GM19240 (cell line): ENCODE data around the gene FBRSL1.

Experiments
- DNase-seq: peaks from one replicate; pipeline ENCODE4 v3.0.0; 2011; ENCODE audit warnings: low spot score; ENCODE audit not compliant: insufficient read length

FBRSL1 gene

DNA sequence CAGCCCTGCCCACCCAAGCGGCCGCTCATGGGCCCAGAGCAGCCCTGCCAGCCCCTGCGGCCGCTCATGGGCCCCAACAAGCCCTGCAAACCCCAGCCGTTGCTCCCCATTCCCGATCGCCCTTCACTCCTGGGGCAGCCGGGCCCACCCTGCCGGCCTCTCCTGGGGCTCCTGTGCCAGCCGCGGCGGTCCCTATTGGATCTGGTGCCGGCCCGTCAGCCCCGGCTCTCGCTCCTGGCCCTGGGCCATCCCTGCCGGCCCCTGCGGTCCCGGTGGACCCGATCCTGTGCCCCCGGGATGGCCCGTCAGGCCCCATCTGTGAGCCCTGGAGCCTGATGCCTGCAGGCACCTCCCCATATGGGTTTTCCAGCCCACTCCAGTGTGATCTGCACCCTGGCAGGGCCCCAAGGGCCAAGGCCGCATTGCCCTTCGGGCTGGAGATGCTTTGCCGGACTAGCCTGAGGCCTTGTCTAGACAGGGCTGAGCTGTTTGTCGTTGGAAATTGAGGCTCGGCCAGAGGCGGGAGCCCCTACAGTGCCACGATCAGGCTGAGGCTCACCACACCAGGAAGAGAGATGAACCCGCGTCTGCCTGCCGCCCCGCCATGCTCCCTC is 20.3 kb downstream of the FBRSL1 start:
- no peak for DNase-seq

DNA sequence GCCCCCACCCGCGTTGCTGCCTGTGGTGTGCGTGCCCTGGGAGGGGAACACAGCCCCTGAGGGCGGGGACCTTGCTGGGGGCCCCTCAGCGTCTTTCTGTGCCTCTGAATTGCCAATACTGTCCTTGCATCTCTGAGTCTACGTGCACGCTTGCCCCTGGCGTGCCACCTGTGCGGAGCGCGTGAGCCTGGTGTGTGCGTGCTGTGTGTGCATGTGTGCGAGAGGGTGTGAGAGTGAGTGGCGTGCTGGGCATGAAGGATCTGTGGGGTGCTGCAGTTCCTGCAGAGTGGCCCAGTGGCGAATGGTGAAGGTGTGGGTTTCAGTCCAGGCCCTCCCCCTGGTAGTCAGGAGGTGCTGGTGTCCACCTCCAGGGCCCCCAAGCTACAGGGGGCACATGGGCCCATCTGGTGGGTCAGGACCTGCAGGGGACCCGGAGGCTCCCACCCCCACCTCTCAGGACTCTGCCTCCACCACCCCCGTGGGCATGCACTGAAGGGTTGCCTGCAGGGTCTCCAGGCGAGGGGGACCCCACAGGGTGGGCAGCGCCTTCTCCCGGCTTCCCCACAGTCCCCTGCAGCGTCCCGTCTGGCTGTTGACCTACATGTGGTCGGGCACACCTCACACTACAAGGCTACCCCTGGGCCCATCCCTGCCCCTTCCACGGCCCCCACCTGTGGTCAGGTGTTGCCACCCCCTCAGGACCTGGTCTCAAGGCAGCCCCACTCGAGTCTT is 21.0 kb downstream of the FBRSL1 start:
- DNase-seq = no peak

DNA sequence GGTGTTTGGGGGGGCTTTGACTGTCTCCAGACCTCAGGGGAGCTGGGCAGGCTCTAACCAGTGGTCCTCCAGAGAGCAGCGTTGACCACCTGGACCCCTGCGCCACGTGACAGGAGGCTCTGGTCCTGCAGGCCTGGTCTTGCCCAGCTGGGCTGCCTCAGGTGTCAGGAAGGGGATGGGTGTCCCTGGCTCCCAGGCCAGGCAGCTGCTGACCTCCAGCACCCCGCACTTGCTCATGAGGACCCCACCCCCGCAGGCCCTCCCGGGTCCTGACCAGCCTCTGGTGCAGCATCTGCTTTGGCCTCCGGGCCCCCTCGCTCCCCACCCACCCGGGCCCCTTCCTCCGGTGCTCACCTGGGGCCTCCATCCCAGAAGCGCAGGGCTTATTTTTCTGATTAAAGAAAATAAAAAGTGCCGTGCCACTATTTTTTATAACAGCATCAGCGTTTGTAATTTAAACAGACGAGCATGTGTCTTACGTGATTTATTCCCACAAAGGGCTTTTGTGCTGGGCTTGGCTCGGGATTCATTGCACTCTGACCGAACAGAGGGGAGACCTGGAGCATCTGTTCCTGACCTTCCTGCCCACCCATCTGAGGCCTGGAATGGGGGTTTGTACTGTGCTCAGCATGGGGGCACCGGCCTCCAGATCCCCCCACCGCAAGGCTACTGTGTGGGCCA is 21.7 kb downstream of the FBRSL1 start:
- DNase-seq = no peak

DNA sequence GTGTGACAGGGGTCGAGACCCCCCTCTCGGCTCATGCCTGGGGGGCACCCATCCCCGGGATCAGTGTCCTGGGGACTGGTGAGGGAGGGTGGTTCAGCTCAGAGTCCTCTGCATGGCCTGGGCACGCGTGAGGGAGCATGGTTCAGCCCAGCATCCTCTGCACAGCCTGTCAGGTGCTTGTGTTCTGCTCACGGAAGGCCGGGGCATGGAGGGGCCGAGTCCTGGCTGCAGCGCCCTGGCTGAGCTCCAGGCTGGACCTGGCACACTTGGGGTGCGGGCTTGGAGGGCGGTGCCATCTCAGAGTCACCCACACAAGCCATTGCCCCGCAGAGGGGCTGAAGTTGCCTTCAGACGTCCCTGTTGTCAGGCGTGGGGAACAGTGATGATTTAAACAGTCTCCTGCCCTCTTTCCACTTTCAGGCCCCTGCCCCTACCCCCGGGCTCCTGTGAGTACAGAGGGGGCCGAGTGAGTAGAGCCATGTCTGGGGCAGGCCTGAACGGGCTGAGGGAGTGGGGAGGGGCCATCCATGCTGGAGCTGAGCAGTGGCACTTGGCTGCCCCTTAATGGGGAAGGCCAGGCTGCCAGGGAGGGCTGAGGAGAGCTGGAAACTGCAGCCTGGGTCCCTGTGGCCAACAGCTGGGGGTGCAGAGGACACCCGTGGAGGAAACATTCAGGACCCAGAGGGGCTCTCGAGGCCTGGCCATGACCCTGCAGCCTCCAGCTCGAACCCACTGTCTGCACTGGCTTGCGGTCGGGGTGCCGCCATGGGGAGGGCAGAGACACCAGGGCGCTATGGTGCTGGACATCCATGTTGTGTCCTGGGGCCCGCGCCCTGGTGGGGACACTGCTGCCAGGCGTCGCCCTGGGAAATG is 22.5 kb downstream of the FBRSL1 start:
- no peak for DNase-seq

DNA sequence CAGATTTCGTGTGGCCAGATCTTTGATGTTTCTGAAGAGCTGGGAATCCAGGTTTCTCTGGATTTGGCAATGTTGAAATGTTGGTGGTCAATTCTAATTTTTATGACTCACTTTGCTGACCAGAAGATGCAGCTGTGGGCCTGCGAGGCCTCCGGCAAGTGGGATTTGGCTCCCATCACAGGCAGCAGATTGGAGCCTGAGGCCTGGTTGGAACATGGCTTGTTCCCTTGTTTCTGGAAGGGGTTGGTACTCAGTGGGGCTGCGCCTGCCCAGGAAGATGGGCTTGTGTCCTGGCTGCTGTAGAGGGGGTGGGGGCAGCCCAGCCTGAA is 23.1 kb downstream of the FBRSL1 start:
- DNase-seq = no peak

DNA sequence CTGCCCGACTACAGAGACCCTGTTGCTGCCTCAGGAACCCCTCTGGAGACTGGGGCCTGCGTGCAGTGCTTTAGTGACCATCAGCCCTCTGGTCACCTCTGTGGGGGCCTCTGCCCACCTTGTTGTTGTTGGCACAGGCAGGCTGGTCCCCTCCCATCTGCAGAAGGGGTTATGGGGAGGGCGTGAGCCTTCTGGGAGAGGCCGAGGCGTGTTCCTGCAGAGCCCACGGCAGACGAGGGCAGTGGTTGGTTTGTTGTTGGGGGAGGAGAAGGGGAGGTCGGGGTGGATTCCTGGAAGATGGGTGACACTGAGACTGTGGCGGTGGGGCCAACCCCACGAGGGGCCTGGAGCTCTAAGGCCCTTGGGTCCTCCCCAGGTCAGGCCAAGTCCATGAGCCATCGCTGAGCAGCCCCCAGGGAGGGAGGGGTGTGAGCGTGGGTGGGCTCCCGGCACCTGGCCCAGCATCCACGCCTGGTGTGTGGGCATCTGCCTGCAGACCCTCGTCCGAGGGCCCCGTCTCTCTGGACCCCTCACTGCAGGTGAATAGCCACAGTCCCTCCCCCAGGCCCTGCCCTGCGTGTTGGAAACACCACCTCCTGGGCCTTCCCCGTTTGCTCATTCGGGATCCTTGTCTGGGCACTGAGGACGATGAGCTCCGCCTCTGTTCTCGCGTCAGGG is 23.6 kb downstream of the FBRSL1 start:
- no peak for DNase-seq

DNA sequence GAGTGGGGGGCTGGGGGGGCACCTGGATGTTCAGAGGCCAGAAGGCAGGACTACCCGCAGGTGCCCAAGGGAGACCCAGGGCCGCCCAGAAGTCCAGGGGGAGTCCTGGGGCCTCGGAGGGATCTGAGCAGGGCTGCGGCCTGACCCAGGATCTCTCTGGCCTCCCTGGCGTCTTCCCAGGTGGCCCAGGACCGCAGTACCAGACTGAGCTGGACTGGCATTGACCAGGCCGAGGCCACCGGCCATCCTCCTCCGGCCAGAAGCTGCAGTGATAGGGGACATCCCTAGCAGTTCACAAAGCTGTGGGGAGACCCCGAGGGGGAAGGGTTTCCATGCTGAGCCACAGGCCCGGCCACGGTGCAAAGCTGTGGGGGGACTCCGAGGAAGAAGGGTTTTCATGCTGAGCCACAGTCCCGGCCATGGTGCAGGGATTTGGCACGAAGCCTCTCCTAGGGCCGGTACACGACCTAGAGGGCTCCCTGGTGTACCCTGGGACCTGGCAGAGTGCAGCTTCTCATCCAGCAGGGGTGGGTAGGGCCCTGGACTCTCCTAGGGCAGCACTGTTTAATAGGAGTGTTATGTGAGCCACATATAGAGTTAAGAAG is 24.4 kb downstream of the FBRSL1 start:
- DNase-seq = no peak

DNA sequence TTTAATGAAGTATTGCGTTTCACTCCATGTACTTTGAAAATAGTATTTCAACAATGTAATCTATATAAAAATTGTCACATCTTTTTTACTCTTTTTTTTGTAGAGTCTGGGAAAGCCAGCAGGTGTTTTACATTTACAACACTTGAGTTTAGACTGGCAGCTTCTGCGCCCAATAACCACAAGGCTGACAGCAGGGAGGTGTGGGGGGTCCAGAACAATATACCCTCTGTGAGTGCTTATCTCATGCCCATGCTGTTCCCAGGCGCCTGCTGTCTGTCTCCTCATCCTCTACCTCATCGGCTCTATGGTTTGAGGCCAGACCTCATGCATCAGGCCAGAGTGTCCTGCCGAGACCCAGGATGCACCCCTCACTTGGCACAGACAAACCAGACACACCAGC is 24.9 kb downstream of the FBRSL1 start:
- no peak for DNase-seq

DNA sequence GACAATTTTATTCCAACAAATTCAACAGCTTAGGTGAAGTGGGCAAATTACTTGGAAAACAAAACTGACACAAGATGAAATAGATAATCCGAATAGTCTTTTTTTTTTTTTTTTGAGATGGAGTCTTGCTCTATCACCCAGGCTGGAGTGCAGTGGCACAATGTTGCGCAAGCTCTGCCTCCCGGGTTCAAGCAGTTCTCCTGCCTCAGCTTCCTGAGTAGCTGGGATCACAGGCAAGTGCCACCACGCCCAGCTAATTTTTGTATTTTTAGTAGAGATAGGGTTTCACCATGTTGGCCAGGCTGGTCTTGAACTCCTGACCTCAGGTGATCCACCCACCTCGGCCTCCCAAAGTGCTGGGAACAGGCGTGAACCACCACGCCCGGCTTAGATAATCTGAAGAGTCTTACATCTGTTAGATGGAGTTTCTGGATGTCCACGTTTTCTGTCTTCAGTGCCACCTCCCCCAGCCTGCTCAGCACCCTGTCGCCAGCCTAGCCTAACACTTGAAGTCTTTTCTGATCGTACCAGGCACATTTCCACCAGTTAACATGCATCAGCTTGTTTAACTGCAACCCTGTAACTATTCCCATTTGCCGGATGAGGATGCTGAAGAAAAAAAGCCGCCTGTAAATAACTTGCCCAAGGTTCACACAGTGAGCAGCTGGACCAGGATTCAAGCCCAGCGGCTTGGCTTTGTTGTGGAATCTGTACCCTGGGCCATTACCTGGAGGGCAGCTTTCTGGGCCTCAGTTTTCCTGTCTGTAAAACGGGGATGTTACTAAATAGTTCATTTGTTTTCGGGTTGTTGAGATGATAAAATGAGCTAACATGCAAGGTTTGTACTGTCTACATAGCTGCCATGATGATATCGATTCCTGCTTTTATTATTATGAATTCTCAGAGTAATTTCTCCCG is 26.4 kb downstream of the FBRSL1 start:
- DNase-seq = no peak

DNA sequence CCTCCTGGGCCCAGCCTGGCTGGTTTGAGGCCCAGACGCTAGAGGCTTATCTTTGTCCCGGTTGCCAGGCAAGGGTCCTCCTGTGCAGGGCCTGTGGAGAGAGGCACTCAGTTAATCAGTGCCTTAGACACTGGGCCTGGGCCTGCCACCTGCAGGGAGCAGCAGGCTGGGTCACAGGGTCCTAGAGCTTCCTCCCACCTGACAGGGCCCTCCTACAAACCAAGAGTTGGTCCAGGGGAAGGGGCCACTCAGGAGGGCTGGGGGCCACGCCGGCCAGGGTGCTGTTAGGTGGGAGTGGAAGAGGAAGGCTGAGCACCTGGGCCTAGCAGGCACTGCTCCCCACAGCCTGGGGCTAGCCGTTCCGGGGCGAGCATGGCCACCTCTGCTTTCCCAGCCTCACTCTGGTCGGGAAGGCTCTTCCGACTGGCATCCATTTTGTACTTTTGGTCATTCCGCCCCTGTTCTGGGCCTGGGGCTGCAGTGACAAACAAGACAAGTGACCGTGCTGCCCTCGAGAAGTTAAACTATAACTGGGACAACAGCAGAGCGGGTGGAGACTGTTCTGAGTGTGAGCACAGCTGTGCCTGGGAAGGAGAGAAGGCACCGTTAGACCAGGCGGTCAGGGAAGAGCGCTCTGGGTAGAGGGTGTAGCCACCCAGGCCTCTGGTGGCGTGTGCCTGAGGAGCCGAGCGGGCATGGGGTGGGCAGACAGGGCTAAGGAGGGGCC is 27.2 kb downstream of the FBRSL1 start:
- no peak for DNase-seq

DNA sequence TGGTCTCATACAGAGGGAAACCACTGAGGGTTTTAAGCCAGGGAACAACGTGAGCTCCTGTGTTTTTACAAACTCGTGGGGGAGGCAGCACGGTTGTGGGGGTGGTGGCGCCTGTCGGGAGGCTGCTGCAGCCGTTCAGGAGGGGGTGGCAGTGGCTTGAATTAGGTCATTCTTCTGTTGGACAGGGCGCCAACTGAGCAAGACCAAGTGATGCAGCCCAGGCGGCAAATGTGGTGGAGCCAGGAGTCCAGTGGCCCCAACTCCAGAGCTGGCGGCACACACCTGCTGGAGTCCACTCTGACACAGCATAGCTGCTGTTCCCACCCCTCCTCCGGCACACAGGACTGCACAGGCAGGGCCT is 27.8 kb downstream of the FBRSL1 start:
- no peak for DNase-seq

DNA sequence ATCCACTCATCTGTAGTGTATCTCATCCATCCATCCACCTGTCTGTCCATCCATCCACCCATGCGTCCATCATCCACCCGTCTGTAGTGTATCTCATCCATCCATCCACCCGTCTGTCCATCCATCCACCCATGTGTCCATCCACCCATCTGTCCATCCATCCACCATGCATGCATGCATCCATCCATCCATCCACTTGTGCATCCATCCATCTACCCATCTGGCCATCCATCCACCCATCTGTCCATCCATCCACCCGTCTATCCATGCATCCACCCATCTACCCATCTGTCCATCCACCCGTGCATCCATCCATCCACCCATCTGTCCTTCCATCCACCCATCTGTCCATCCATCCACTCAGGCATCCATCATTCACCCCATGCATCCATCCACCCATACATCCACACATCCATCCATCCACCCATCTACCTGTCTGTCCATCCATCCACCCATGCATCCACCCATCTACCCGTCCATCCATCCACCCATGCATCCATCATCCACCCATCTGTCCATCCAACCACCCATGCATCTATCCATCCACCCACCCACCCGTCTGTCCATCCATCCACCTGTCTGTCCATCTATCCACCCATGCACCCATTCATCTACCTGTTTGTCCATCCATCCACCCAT is 28.5 kb downstream of the FBRSL1 start:
- DNase-seq = no peak

DNA sequence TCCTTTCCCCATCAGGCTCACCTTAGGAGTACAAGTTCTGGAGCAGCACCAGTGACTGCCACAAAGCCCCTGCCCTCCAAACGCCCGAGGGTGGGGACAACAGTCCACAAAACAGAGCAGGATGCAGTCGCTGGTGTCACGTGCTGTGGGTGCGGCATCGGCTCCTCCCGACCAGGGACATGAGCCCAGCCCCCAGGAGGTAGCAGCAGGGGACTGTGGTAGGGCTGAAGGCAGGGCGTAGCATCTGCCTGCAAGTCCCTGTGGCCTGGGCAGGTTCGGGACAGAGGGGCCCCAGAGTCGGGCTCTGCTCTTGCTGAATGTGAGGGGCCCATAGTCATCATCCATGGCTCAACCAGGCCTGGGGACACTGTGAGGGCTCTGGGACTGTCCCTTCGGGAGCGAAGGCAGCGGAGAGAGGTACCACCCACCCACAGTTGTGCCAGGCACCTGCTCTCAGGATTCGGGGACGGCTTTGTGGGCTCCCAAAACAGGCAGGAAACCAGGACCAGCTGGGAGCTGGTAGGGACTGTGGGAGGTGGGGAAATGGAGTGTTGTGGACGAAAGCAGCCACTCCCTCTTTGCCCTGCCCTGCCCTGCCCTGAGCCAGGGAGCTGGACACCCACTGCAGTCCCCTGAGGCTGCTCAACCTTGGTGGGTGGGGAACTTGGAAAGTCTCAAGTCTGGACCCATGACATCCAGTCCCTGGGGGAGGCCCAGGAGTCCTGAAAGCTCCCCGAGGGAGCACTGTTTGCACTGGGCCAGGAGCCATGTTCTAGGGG is 30.7 kb downstream of the FBRSL1 start:
- DNase-seq = no peak

DNA sequence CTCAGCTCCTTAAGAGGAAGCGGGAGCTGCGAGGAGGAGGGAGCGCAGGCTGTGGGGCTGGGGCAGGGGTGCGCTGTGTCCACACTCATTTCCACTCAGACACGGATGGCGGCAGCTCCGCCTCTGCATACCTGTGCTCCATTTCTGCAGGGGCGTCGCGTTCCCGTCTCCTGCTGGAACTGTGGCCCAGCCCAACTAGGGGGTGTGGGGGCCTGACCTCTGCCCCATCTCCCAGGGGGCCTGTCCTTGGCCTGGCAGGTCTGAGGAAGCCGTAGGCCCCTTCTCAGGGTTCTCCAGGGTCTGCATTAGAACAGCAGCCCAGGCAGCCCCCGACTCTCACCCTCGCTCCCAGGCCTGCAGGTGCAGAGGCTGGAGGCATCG is 31.2 kb downstream of the FBRSL1 start:
- no peak for DNase-seq

DNA sequence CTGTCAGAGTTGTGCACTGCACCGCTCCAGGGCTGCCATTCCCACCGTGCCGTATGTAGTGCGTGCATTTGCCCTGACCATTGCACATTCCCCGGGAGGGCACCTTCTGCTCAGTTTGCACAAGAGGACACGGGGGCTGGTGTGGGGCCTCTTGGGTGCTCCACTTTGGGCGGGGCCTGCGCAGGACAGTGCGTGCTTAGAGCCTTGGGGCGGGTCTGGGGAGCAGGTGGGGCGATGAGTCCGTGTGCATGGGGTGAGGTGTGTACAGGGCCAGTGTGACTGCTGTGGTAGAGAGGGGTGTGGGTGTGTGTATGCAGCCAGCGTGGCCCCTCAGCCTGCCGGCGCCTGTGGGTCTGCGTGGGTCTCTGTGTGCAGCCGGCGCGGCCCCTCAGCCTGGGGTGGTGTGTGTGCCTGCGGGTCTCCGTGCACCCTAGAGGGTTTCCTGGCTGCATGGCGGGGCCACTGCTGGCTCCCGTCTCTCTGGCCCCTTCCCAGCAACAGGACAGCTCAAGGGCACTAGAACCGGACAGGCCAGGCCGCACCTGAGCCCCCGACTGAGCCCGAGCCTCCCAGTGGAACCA is 31.9 kb downstream of the FBRSL1 start:
- DNase-seq = no peak

DNA sequence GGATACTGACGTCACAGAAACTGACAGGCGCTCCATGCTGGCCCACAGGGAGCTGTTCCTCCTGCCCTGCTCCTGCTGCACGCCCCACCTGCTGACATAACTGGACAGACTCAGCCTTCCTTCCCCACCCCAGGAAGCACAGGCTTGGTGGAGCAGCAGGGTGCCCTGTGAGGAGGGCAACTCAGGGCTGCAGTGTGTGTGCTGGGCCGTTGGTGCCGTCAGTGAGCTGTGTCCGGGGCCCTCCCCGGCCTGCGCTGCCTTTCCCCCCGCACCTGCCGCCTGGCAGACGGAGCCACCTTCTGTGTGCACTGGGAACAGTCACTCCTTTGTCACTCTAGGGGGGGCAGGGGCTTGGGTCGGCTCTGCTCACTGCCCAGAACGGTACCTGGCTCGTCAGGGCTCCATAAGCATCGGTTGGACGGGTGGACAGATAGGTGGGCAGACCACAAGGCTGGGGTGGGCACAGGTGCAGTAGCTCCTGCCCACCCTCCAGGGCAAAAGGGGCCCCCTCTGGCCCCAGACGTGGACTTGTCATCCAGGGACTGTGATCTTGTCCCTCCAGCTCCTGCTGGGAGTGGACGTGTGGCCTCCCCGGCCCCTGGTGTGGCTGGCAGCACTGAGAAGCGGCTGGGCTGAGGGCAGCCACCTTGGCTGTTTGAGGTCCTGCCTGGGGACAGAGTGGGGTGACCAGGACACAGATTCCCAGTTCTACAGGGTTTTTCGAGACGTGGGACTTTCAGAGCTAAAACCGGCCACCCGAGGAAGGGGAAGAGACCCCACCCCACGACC is 32.8 kb downstream of the FBRSL1 start:
- no peak for DNase-seq
